ENCODE results near the gene FBXO42. TPM values are rescaled to one million over a fixed set of nuclear protein-coding genes. Genes with fewer than 3 reads are reported as not detected.

The FBXO42 gene
- total and polyA plus RNA-seq, 9 of the 15 experiments (the other 6 are each of a cell fraction or from before 2014, with no cell fraction given), result 7.2 to 24.8 (median 17.4) TPM

- TF ChIP-seq HBP1 (CRISPR knock-in tag; IDR thresholded peaks at IDR 0.05) (0 out of 2 replicates have a peak, but pooled peaks have one; percentile 4), STAT5B (CRISPR knock-in tag; IDR thresholded peaks at IDR 0.05) (no peak), MED1 (CRISPR knock-in tag; IDR thresholded peaks at IDR 0.05; ENCODE audit: borderline replicate concordance) (no peak), ARID2 (IDR thresholded peaks at IDR 0.05) (no peak), RB1 (IDR thresholded peaks at IDR 0.05; ENCODE audit: low read depth) (no peak), ZBTB8A (IDR thresholded peaks at IDR 0.05; ENCODE audit: partially characterized antibody) (no peak), ZNF143 (CRISPR knock-in tag; IDR thresholded peaks at IDR 0.05) (no peak), ZBTB40 (IDR thresholded peaks at IDR 0.05) (no peak), ZBTB40 (CRISPR knock-in tag; IDR thresholded peaks at IDR 0.05) (no peak), ZHX1 (conservative IDR thresholded peaks at IDR 0.05; ENCODE audit: low read length) (no peak), L3MBTL2 (IDR thresholded peaks at IDR 0.05) (peak; percentile 34), RBM14 (IDR thresholded peaks at IDR 0.05; ENCODE audit: borderline replicate concordance, insufficient read depth, low read depth, low read length) (no peak), ZNF232 (CRISPR knock-in tag; IDR thresholded peaks at IDR 0.05) (no peak), ZNF280B (CRISPR knock-in tag; IDR thresholded peaks at IDR 0.05) (no peak)
These were observed 114.9 kb downstream of the FBXO42 start (continued) for GRCh38 chr1:16237343-16237830.

All from K562 (cell line).